Endothelial cell of umbilical vein (primary cell): ENCODE results near the gene TAS2R1. TPM values are rescaled to one million over a fixed set of nuclear protein-coding genes. Genes with fewer than 3 reads are reported as not detected.

Experiments used
- BruUV-seq: library from RNA; stranded (reverse); fragments of 400-500 nt; replicated peaks from 2 replicates; lab custom pipeline; 2021; lab: Mats Ljungman, UMichigan
- CTCF ChIA-PET: fragments of 300-600, 350-600 bp; sonication (Branson Sonifier 250); formaldehyde crosslinking; loops from one replicate; lab custom pipeline; 2021; ENCODE audit warnings: antibody characterized with exemption, inconsistent platforms; lab: Charles Lee
- POLR2A ChIA-PET: fragments of 300-600, 350-600 bp; sonication (Branson Sonifier 250); formaldehyde crosslinking; loops from one replicate; lab custom pipeline; 2021; ENCODE audit warnings: antibody characterized with exemption, inconsistent platforms; lab: Charles Lee
- DNase-seq: peaks from one replicate; pipeline ENCODE4 v3.0.0-alpha.2; 2011; ENCODE audit warnings: low read depth, low spot score
- FAIRE-seq: peaks from 2 replicates; lab custom pipeline; 2011; peaks lifted over from hg19 to GRCh38; lab: Jason Lieb, UNC
- H2AFZ ChIP-seq: 2 replicates; pipeline ENCODE4 v1.6.0; 2012; ENCODE audit warnings: low read depth, low read length, control low read depth, inconsistent platforms
- H3K27ac ChIP-seq: 2 replicates; pipeline ENCODE4 v1.5.1; 2011; ENCODE audit warnings: low read depth, mild to moderate bottlenecking, control low read depth, low read length, moderate library complexity; ENCODE audit not compliant: insufficient read depth
- H3K27me3 ChIP-seq, 2 experiments: 2 replicates each; pipeline versions ENCODE4 v1.6.0 to v1.6.1; 2011; ENCODE audit warnings: low read length in 2 of 2, mixed read lengths in 1 of 2; ENCODE audit not compliant: control insufficient read depth in 2 of 2, insufficient read depth in 2 of 2
- H3K36me3 ChIP-seq, 2 experiments: 2 replicates in 1 of 2; 3 replicates in 1 of 2; pipeline ENCODE4 v1.5.1; 2011; ENCODE audit warnings: low read length in 2 of 2, mild to moderate bottlenecking in 1 of 2, moderate library complexity in 1 of 2; ENCODE audit not compliant: control insufficient read depth in 2 of 2, insufficient read depth in 2 of 2; ENCODE audit errors: extremely low read depth in 1 of 2
- H3K4me1 ChIP-seq: 3 replicates; pipeline ENCODE4 v1.5.1; 2011; ENCODE audit warnings: mild to moderate bottlenecking, low read length; ENCODE audit not compliant: control insufficient read depth, insufficient read depth; ENCODE audit errors: extremely low read depth
- H3K4me2 ChIP-seq: 2 replicates; pipeline ENCODE4 v1.6.1; 2011; ENCODE audit warnings: low read length, control low read depth, mixed read lengths; ENCODE audit not compliant: insufficient read depth
- H3K4me3 ChIP-seq, 3 experiments: fragments of 200-600 bp in 1 of 3; sonication (generic), shearing (Covaris generic) in 1 of 3; replicated peaks in 1 of 3; 2 replicates each; pipeline ENCODE4 v1.5.1; 2011 to 2016; ENCODE audit warnings: control low read depth in 3 of 3, low read length in 3 of 3, mild to moderate bottlenecking in 2 of 3, inconsistent platforms in 1 of 3, low read depth in 1 of 3, moderate library complexity in 1 of 3; ENCODE audit not compliant: insufficient read depth in 1 of 3
- H3K79me2 ChIP-seq: 2 replicates; pipeline ENCODE4 v1.6.0; 2012; ENCODE audit warnings: low read length, inconsistent platforms; ENCODE audit not compliant: control insufficient read depth, insufficient read depth
- H3K9ac ChIP-seq: replicated peaks from 2 replicates; pipeline ENCODE3; 2011; ENCODE audit warnings: low read length, control low read depth; ENCODE audit not compliant: insufficient read depth; ENCODE audit errors: extremely low read depth
- H3K9me1 ChIP-seq: replicated peaks from 3 replicates; pipeline ENCODE4 v1.6.0; 2011; ENCODE audit warnings: mild to moderate bottlenecking, low read length; ENCODE audit not compliant: control insufficient read depth, insufficient read depth; ENCODE audit errors: extremely low read depth
- H3K9me3 ChIP-seq: replicated peaks from 2 replicates; pipeline ENCODE4 v1.5.1; 2012; ENCODE audit warnings: low read length, inconsistent platforms; ENCODE audit not compliant: control insufficient read depth, insufficient read depth
- H4K20me1 ChIP-seq: replicated peaks from 2 replicates; pipeline ENCODE3; 2011; ENCODE audit warnings: mild to moderate bottlenecking, low read length; ENCODE audit not compliant: control insufficient read depth, insufficient read depth; ENCODE audit errors: extremely low read depth
- EZH2 ChIP-seq: IDR thresholded peaks from 2 replicates; pipeline ENCODE4 v1.6.1; 2012; ENCODE audit warnings: borderline replicate concordance, low read depth, mild to moderate bottlenecking, moderate library complexity, low read length, inconsistent platforms; ENCODE audit not compliant: severe bottlenecking
- FOS ChIP-seq: IDR thresholded peaks from 2 replicates; pipeline ENCODE4 v1.6.1; 2011; ENCODE audit warnings: mild to moderate bottlenecking, low read length, moderate library complexity, borderline replicate concordance; ENCODE audit not compliant: insufficient read depth
- GATA2 ChIP-seq: IDR thresholded peaks from 2 replicates; pipeline ENCODE4 v1.7.0; 2011; ENCODE audit warnings: low read depth, mild to moderate bottlenecking, moderate library complexity, mixed read lengths, low read length; ENCODE audit not compliant: insufficient read length, insufficient read depth
- JUN ChIP-seq: IDR thresholded peaks from 2 replicates; pipeline ENCODE4 v1.6.1; 2011; ENCODE audit warnings: borderline replicate concordance, low read depth; ENCODE audit not compliant: insufficient read length, insufficient read depth
- MYC ChIP-seq: IDR thresholded peaks from one replicate; pipeline ENCODE4 v1.6.1; 2011; ENCODE audit warnings: mild to moderate bottlenecking, low read depth, low read length
- POLR2A ChIP-seq: IDR thresholded peaks from 2 replicates; pipeline ENCODE4 v1.6.1; 2012; ENCODE audit warnings: low read depth, mild to moderate bottlenecking, control low read depth, low read length
- POLR2AphosphoS5 ChIP-seq: IDR thresholded peaks from 2 replicates; pipeline ENCODE4 v1.6.1; 2012; ENCODE audit warnings: low read depth, mild to moderate bottlenecking, control low read depth, low read length, moderate library complexity; ENCODE audit not compliant: insufficient read depth
- dilution Hi-C: fragments of 300-500 bp; cut with MboI; formaldehyde crosslinking; loops from one replicate; pipeline ENCODE4 v1.15.0; 2019; ENCODE audit warnings: low sequenced_read_pairs; ENCODE audit not compliant: extremely low pct_ligation_motif_present
- intact Hi-C: fragments of 100-400 bp; cut with micrococcal nuclease; formaldehyde crosslinking; loops from one replicate; pipeline ENCODE4 v1.10.0; 2022
- polyA plus RNA-seq, 4 experiments: library from polyadenylated mRNA; depleted of rRNA in 3 of 4; stranded (reverse) in 3 of 4; unstranded in 1 of 4; fragments of >200 nt; gene quantifications; 2 replicates each; pipeline versions ENCODE4 v1.2.1 to v1.2.3, GENCODE V29; 2011 to 2012; ENCODE audit warnings: missing spikeins in 1 of 4
- total RNA-seq: library from RNA; stranded (reverse); gene quantifications from 2 replicates; pipeline ENCODE4 v1.2.3, GENCODE V29; 2021
- TF ChIP-seq, protein P1 (sequence below): IDR thresholded peaks from 2 replicates; pipeline ENCODE4 v1.6.1; 2011; ENCODE audit not compliant: insufficient read depth, insufficient read length
- TF ChIP-seq, protein P2 (sequence below), 2 donors: IDR thresholded peaks; 1 replicate in 1 of 2; 2 replicates in 1 of 2; pipeline ENCODE4 v1.5.1; 2011; ENCODE audit warnings: low read length in 2 of 2, mild to moderate bottlenecking in 2 of 2, moderate library complexity in 2 of 2, control low read depth in 1 of 2, inconsistent platforms in 1 of 2, low read depth in 1 of 2; ENCODE audit not compliant: insufficient read depth in 1 of 2; ENCODE audit errors: extremely low read depth in 1 of 2

The TAS2R1 gene
- total and polyA plus RNA-seq, 2 donors (not counting 3 experiments of a cell fraction or from before 2014, with no cell fraction given) = not detected

DNA sequence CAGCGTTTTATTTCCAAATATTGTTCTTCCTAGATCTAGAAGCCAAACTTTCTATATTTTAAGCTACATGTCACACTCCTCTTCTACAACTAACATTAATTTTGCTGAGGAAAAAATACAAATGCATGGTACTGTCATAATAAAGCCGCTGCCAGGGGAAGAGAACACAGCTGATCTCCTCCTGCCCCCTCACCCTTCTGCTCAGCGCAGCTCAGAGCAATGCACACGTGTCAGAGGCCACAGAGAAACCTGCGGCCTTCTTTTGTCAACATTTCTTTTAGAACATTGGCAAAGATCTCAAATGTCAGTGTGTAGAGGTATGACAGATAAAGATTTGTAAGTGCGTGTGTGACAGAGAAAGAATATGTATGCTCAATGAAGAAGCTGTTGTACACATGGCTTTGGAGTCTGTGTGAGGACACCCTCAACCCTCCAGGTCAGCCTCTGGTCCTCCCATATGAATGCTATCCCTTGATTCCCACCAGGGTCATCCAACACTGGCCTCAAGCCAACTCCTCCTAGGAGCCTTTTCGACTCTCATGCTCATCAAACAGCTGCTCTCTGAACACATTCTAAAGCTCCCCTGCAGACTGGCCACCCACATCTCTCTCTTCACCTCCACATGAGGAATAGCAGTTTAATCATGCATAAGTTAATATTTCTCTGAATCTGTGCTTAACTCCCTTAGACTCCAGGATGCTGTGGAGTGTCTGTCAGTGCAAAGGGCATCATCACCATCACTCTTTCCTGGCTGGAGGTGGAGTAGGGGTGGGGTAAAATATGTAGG, 40.9 kb downstream of the TAS2R1 start:
- H3K4me3 ChIP-seq = no peak overlapping the region
- no peak overlapping the region for H3K9ac ChIP-seq
- intact Hi-C loops (no loop called here), dilution Hi-C loops (no loop called here)
- FAIRE-seq = no peak
- H3K79me2 ChIP-seq = no peaks in the 10 kb centered on the region
- no peaks in the 10 kb centered on the region for H4K20me1 ChIP-seq
- H2AFZ ChIP-seq = no peak overlapping the region
- no peaks in the 10 kb centered on the region for H3K27me3 ChIP-seq
- peaks cover 2% of the 10 kb centered on the region for H3K9me3 ChIP-seq
- CTCF ChIA-PET = no interaction called here
- BruUV-seq = no TSS peak
- TF ChIP-seq GATA2 (no peak), MYC (no peak), EZH2 (no peak), POLR2AphosphoS5 (no peak), JUN (no peak), FOS (no peak), POLR2A (no peak)
- TF ChIP-seq, protein P1, sequence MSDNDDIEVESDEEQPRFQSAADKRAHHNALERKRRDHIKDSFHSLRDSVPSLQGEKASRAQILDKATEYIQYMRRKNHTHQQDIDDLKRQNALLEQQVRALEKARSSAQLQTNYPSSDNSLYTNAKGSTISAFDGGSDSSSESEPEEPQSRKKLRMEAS = no peak
- TF ChIP-seq, protein P2, sequence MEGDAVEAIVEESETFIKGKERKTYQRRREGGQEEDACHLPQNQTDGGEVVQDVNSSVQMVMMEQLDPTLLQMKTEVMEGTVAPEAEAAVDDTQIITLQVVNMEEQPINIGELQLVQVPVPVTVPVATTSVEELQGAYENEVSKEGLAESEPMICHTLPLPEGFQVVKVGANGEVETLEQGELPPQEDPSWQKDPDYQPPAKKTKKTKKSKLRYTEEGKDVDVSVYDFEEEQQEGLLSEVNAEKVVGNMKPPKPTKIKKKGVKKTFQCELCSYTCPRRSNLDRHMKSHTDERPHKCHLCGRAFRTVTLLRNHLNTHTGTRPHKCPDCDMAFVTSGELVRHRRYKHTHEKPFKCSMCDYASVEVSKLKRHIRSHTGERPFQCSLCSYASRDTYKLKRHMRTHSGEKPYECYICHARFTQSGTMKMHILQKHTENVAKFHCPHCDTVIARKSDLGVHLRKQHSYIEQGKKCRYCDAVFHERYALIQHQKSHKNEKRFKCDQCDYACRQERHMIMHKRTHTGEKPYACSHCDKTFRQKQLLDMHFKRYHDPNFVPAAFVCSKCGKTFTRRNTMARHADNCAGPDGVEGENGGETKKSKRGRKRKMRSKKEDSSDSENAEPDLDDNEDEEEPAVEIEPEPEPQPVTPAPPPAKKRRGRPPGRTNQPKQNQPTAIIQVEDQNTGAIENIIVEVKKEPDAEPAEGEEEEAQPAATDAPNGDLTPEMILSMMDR (IDR thresholded peaks at IDR 0.05; ENCODE audit: extremely low read depth in 1 of 2, insufficient read depth in 1 of 2, low read depth in 1 of 2, low read length in 2 of 2) = no peak
- H3K36me3 ChIP-seq = no peaks in the 10 kb centered on the region
- DNase-seq = no peak
- no peaks in the 10 kb centered on the region for H3K9me1 ChIP-seq
- POLR2A ChIA-PET = no interaction called here
- H3K4me2 ChIP-seq = no peak overlapping the region
- no peaks in the 10 kb centered on the region for H3K4me1 ChIP-seq
- H3K27ac ChIP-seq = no peak overlapping the region
